WTC11 (cell line): ENCODE data around the gene SDC4. TPM values are rescaled to one million over a fixed set of nuclear protein-coding genes. Genes with fewer than 3 reads are reported as not detected.

Experiments
- ATAC-seq: fragments of 200-7000 bp; cut with Tn5 transposase; 2 replicates; pipeline ENCODE4 v1.10.0; 2021; ENCODE audit warnings: mild to moderate bottlenecking, moderate library complexity
- CTCF ChIA-PET: fragments of 300-600 bp; sonication (Branson Sonifier 250); formaldehyde crosslinking; loops from one replicate; lab custom pipeline; 2021; ENCODE audit warnings: antibody characterized with exemption; lab: Charles Lee
- POLR2A ChIA-PET: fragments of 350-600 bp; sonication (Branson Sonifier 250); formaldehyde crosslinking; loops from one replicate; lab custom pipeline; 2021; ENCODE audit warnings: antibody characterized with exemption; lab: Charles Lee
- DNase-seq: peaks from one replicate; pipeline ENCODE4 v3.0.0; 2021; ENCODE audit warnings: low spot score
- H3K27ac Mint-ChIP-seq: 2 replicates; pipeline ENCODE4 v1.8.0; 2021; ENCODE audit warnings: mixed read lengths
- H3K27me3 Mint-ChIP-seq: 2 replicates; pipeline ENCODE4 v1.8.0; 2021; ENCODE audit warnings: low read depth, mild to moderate bottlenecking, moderate library complexity, mixed read lengths
- H3K36me3 Mint-ChIP-seq: 2 replicates; pipeline ENCODE4 v1.8.0; 2021; ENCODE audit warnings: mixed read lengths
- H3K4me1 Mint-ChIP-seq: 2 replicates; pipeline ENCODE4 v1.8.0; 2022; ENCODE audit warnings: mixed read lengths
- H3K4me3 Mint-ChIP-seq: 2 replicates; pipeline ENCODE4 v1.8.0; 2021; ENCODE audit warnings: mild to moderate bottlenecking, moderate library complexity, mixed read lengths
- H3K9me3 Mint-ChIP-seq: 2 replicates; pipeline ENCODE4 v1.8.0; 2021; ENCODE audit warnings: mixed read lengths
- ATF1 ChIP-seq: sonication (generic); formaldehyde crosslinking; IDR thresholded peaks from 2 replicates; pipeline ENCODE4 v1.8.1; 2023; ENCODE audit warnings: mild to moderate bottlenecking, moderate library complexity, missing genetic modification reagents
- ELF4 ChIP-seq: sonication (generic); formaldehyde crosslinking; IDR thresholded peaks from 2 replicates; pipeline ENCODE4 v1.8.1; 2022; ENCODE audit warnings: low read depth, mild to moderate bottlenecking, moderate library complexity, missing genetic modification reagents
- FOXJ3 ChIP-seq: sonication (generic); formaldehyde crosslinking; IDR thresholded peaks from 2 replicates; pipeline ENCODE4 v1.9.0; 2021; ENCODE audit warnings: missing genetic modification reagents, mild to moderate bottlenecking, borderline replicate concordance
- HMGXB4 ChIP-seq: sonication (generic); formaldehyde crosslinking; IDR thresholded peaks from 2 replicates; pipeline ENCODE4 v1.8.1; 2023; ENCODE audit warnings: mild to moderate bottlenecking, moderate library complexity, missing genetic modification reagents
- IRF2 ChIP-seq: sonication (generic); formaldehyde crosslinking; IDR thresholded peaks from 2 replicates; pipeline ENCODE4 v1.8.0; 2022; ENCODE audit warnings: low read depth, missing genetic modification reagents, borderline replicate concordance
- PRRX2 ChIP-seq: fragments of 250-450 bp; sonication (Bioruptor Pico); IDR thresholded peaks from 2 replicates; pipeline ENCODE4 v1.8.0; 2021; ENCODE audit warnings: mild to moderate bottlenecking
- SMAD3 ChIP-seq: sonication (generic); formaldehyde crosslinking; IDR thresholded peaks from 2 replicates; pipeline ENCODE4 v1.8.0; 2022; ENCODE audit warnings: missing genetic modification reagents, mild to moderate bottlenecking, borderline replicate concordance
- SOX15 ChIP-seq: fragments of 250-450 bp; sonication (Bioruptor Pico); IDR thresholded peaks from 2 replicates; pipeline ENCODE4 v1.9.0; 2021; ENCODE audit warnings: mild to moderate bottlenecking
- TCF7 ChIP-seq: sonication (generic); formaldehyde crosslinking; IDR thresholded peaks from 2 replicates; pipeline ENCODE4 v1.8.0; 2022; ENCODE audit warnings: mild to moderate bottlenecking, low read depth, missing genetic modification reagents, moderate library complexity
- TEAD1 ChIP-seq: sonication (generic); formaldehyde crosslinking; IDR thresholded peaks from 2 replicates; pipeline ENCODE4 v1.8.0; 2022; ENCODE audit warnings: mild to moderate bottlenecking, missing genetic modification reagents
- TEAD4 ChIP-seq: sonication (generic); formaldehyde crosslinking; IDR thresholded peaks from 2 replicates; pipeline ENCODE4 v1.8.0; 2022; ENCODE audit warnings: mild to moderate bottlenecking, missing genetic modification reagents
- ZBTB21 ChIP-seq: sonication (generic); formaldehyde crosslinking; IDR thresholded peaks from 2 replicates; pipeline ENCODE4 v1.8.1; 2023; ENCODE audit warnings: mild to moderate bottlenecking, missing genetic modification reagents, borderline replicate concordance
- ZNF121 ChIP-seq: sonication (generic); formaldehyde crosslinking; IDR thresholded peaks from 2 replicates; pipeline ENCODE4 v1.8.0; 2023; ENCODE audit warnings: missing genetic modification reagents
- ZNF219 ChIP-seq: sonication (generic); formaldehyde crosslinking; IDR thresholded peaks from 2 replicates; pipeline ENCODE4 v1.8.0; 2023; ENCODE audit warnings: missing genetic modification reagents, mild to moderate bottlenecking, borderline replicate concordance
- ZNF396 ChIP-seq: fragments of 250-450 bp; sonication (Bioruptor Pico); IDR thresholded peaks from 2 replicates; pipeline ENCODE4 v1.8.0; 2021; ENCODE audit warnings: mild to moderate bottlenecking, moderate library complexity, borderline replicate concordance
- ZNF425 ChIP-seq: fragments of 250-450 bp; sonication (Bioruptor Pico); conservative IDR thresholded peaks from 2 replicates; pipeline ENCODE4 v1.9.0; 2021; ENCODE audit warnings: mild to moderate bottlenecking
- total RNA-seq: library from RNA; stranded (reverse); gene quantifications from 3 replicates; pipeline ENCODE4 v1.2.3, GENCODE V29; 2021
- TF ChIP-seq, protein P1 (sequence below): fragments of 250-450 bp; sonication (Bioruptor Pico); IDR thresholded peaks from 2 replicates; pipeline ENCODE4 v1.9.0; 2021; ENCODE audit warnings: moderate library complexity, mild to moderate bottlenecking, inconsistent platforms, borderline replicate concordance
- TF ChIP-seq, protein P2 (sequence below): sonication (generic); formaldehyde crosslinking; IDR thresholded peaks from 2 replicates; pipeline ENCODE4 v1.8.0; 2022; ENCODE audit warnings: mild to moderate bottlenecking, missing genetic modification reagents

SDC4 gene
- total RNA-seq, 1 experiment from 2014 or later: 64.0 TPM

- H3K27me3 Mint-ChIP-seq: no peaks in the 10 kb centered on the region
- peaks cover 73% of the 10 kb centered on the region for H3K4me1 Mint-ChIP-seq
- peak overlapping the region; percentile 89 for H3K4me3 Mint-ChIP-seq
- peak overlapping the region; percentile 98; the same call in 1 of the 2 replicates for H3K27ac Mint-ChIP-seq
- ChIA-PET CTCF (interaction anchor here (0.9 to 4.4 kb wide), 8 partner anchors 17 to 92 kb away, joined by 4 to 27 read pairs (median 8); partner anchors contain the start of genes MATN4 and SYS1), POLR2A (interaction anchor here (1.1 kb wide), 1 partner anchor 17 kb away, joined by 5 read pairs; the partner anchor contains the start of gene SYS1)
- peaks cover under 1% of the 10 kb centered on the region for H3K36me3 Mint-ChIP-seq
- TF ChIP-seq ZNF425 (CRISPR knock-in tag) (no peak), PRRX2 (CRISPR knock-in tag) (no peak), TEAD4 (CRISPR knock-in tag) (no peak), SOX15 (CRISPR knock-in tag) (no peak), ELF4 (CRISPR knock-in tag) (no peak), TCF7 (CRISPR knock-in tag) (no peak), FOXJ3 (CRISPR knock-in tag) (no peak), ZNF219 (CRISPR knock-in tag) (no peak), ZBTB21 (no peak), ATF1 (CRISPR knock-in tag) (no peak), SMAD3 (no peak), ZNF396 (CRISPR knock-in tag) (no peak), IRF2 (CRISPR knock-in tag) (no peak), HMGXB4 (CRISPR knock-in tag) (no peak), TEAD1 (CRISPR knock-in tag) (no peak)
- TF ChIP-seq, protein P1, sequence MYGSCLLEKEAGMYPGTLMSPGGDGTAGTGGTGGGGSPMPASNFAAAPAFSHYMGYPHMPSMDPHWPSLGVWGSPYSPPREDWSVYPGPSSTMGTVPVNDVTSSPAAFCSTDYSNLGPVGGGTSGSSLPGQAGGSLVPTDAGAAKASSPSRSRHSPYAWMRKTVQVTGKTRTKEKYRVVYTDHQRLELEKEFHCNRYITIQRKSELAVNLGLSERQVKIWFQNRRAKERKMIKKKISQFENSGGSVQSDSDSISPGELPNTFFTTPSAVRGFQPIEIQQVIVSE (CRISPR knock-in tag): no peak
- TF ChIP-seq, protein P2, sequence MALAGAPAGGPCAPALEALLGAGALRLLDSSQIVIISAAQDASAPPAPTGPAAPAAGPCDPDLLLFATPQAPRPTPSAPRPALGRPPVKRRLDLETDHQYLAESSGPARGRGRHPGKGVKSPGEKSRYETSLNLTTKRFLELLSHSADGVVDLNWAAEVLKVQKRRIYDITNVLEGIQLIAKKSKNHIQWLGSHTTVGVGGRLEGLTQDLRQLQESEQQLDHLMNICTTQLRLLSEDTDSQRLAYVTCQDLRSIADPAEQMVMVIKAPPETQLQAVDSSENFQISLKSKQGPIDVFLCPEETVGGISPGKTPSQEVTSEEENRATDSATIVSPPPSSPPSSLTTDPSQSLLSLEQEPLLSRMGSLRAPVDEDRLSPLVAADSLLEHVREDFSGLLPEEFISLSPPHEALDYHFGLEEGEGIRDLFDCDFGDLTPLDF: no peak
- no peak for ATAC-seq
- H3K9me3 Mint-ChIP-seq: no peaks in the 10 kb centered on the region
- DNase-seq: no peak
These were observed 2.9 kb downstream of the SDC4 start for GRCh38 chr20:45345104-45345936.

GRCh38 chr20:45344168-45344860, 3.9 kb downstream of the SDC4 start:
- Mint-ChIP-seq H3K9me3 (no peaks in the 10 kb centered on the region), H3K4me1 (peaks cover 83% of the 10 kb centered on the region), H3K27ac (peak overlapping the region; percentile 98), H3K36me3 (peaks cover 5% of the 10 kb centered on the region), H3K27me3 (no peaks in the 10 kb centered on the region), H3K4me3 (no peak overlapping the region; the same call in 1 of the 2 replicates)
- POLR2A ChIA-PET: interaction anchor here (1.1 kb wide), 1 partner anchor 18 kb away, joined by 5 read pairs; the partner anchor contains the start of gene SYS1
- CTCF ChIA-PET: interaction anchor here (0.6 to 4.4 kb wide), 9 partner anchors 8 to 93 kb away, joined by 3 to 27 read pairs (median 4); partner anchors contain the start of genes MATN4 and SYS1
- ATAC-seq (no peak), DNase-seq (no peak)
- TF ChIP-seq ZNF219 (CRISPR knock-in tag) (no peak), ZNF121 (CRISPR knock-in tag) (peak; percentile 20; the same call in 1 of the 2 replicates)
